K562 (cell line): ENCODE measurements around the gene CCDC137. TPM values are rescaled to one million over a fixed set of nuclear protein-coding genes. Genes with fewer than 3 reads are reported as not detected.
A peak's percentile ranks its signal among the peaks of the same experiment; 100 is the strongest.

Experiments used
- ATAC-seq: fragments of 200-7000 bp; cut with Tn5 transposase; 3 replicates; pipeline ENCODE4 v1.9.1; 2020; ENCODE audit warnings: moderate library complexity
- BruUV-seq: library from RNA; stranded (reverse); fragments of 400-500 nt; replicated peaks from 2 replicates; lab custom pipeline; 2021; lab: Mats Ljungman, UMichigan
- CTCF ChIA-PET: fragments of 300-600 bp; formaldehyde crosslinking; extraction: SDS; loops from one replicate; lab custom pipeline; 2021; ENCODE audit warnings: low intra/inter-chr PET ratio; lab: Yijun Ruan, JAX
- POLR2A ChIA-PET: fragments of 300-600, 350-650 bp; sonication (Branson Sonifier 250); formaldehyde crosslinking; extraction: SDS; loops from one replicate; lab custom pipeline; 2021; ENCODE audit warnings: antibody characterized with exemption, inconsistent platforms; lab: Yijun Ruan, JAX
- DNase-seq, 4 experiments: peaks; one replicate each; pipeline versions ENCODE4 v3.0.0 to v3.0.0-alpha.2; 2011 to 2018; ENCODE audit warnings: low spot score in 3 of 4, mixed read lengths in 3 of 4; ENCODE audit errors: extremely low read depth in 1 of 4
- FAIRE-seq: peaks from 2 replicates; lab custom pipeline; 2011; peaks lifted over from hg19 to GRCh38; lab: Jason Lieb, UNC
- H2AFZ ChIP-seq: 2 replicates; pipeline ENCODE4 v1.6.0; 2011; ENCODE audit warnings: low read depth, low read length, control low read depth, inconsistent platforms
- H3K27ac ChIP-seq: fragments of 200-600 bp; 3 replicates; pipeline ENCODE4 v1.8.0; 2011; ENCODE audit warnings: low read depth, mild to moderate bottlenecking, control low read depth, inconsistent platforms, low read length, moderate library complexity, mixed read lengths; ENCODE audit errors: extremely low read depth
- H3K27me3 ChIP-seq, 2 experiments: fragments of 300-600 bp in 1 of 2; 2 replicates in 1 of 2; 3 replicates in 1 of 2; pipeline versions ENCODE4 v1.6.0 to v1.8.0; 2011; ENCODE audit warnings: inconsistent platforms in 2 of 2, low read length in 2 of 2, mild to moderate bottlenecking in 1 of 2, mixed read lengths in 1 of 2, moderate library complexity in 1 of 2; ENCODE audit not compliant: control insufficient read depth in 2 of 2, insufficient read depth in 2 of 2
- H3K36me3 ChIP-seq: fragments of 300-600 bp; 3 replicates; pipeline ENCODE4 v1.8.0; 2011; ENCODE audit warnings: mild to moderate bottlenecking, low read length, inconsistent platforms; ENCODE audit not compliant: control insufficient read depth, insufficient read depth
- H3K4me1 ChIP-seq, 2 experiments: fragments of 200-600 bp in 1 of 2; replicated peaks in 1 of 2; 2 replicates in 1 of 2; 3 replicates in 1 of 2; pipeline versions ENCODE4 v1.5.1 to v1.8.0; 2011; ENCODE audit warnings: inconsistent platforms in 2 of 2, low read length in 2 of 2, mild to moderate bottlenecking in 1 of 2, mixed read lengths in 1 of 2, moderate library complexity in 1 of 2; ENCODE audit not compliant: control insufficient read depth in 2 of 2, insufficient read depth in 2 of 2
- H3K4me2 ChIP-seq: 2 replicates; pipeline ENCODE4 v1.6.1; 2011; ENCODE audit warnings: low read length, control low read depth, inconsistent platforms, mixed read lengths; ENCODE audit not compliant: insufficient read depth
- H3K4me3 ChIP-seq: fragments of 200-600 bp; sonication (generic), shearing (Covaris generic); 2 replicates; pipeline ENCODE4 v1.5.1; 2016; ENCODE audit warnings: control low read depth, inconsistent platforms
- H3K79me2 ChIP-seq: fragments of 200-600 bp; 3 replicates; pipeline ENCODE4 v1.8.0; 2011; ENCODE audit warnings: low read length, inconsistent platforms; ENCODE audit not compliant: control insufficient read depth, insufficient read depth
- H3K9ac ChIP-seq, 2 experiments: 2 replicates each; pipeline versions ENCODE4 v1.6.0 to v1.6.1; 2011; ENCODE audit warnings: low read depth in 2 of 2, low read length in 2 of 2, control low read depth in 1 of 2, inconsistent platforms in 1 of 2, mild to moderate bottlenecking in 1 of 2, mixed read lengths in 1 of 2; ENCODE audit not compliant: insufficient read depth in 1 of 2
- H3K9me1 ChIP-seq: one replicate; pipeline ENCODE4 v1.6.0; 2011; ENCODE audit warnings: inconsistent platforms, mild to moderate bottlenecking, low read length, moderate library complexity; ENCODE audit not compliant: control insufficient read depth, insufficient read depth
- H3K9me3 ChIP-seq: replicated peaks from 2 replicates; pipeline ENCODE4 v1.5.1; 2011; ENCODE audit warnings: low read depth, low read length, inconsistent platforms; ENCODE audit not compliant: control insufficient read depth, insufficient read depth
- H4K20me1 ChIP-seq: replicated peaks from 2 replicates; pipeline ENCODE4 v1.6.1; 2011; ENCODE audit warnings: low read length, inconsistent platforms, mixed read lengths; ENCODE audit not compliant: control insufficient read depth, insufficient read depth
- CHAMP1 ChIP-seq: fragments of 450-650 bp; IDR thresholded peaks from 2 replicates; pipeline ENCODE4 v1.6.1; 2016; ENCODE audit warnings: mild to moderate bottlenecking
- FOXA1 ChIP-seq: fragments of 450-650 bp; IDR thresholded peaks from 2 replicates; pipeline ENCODE4 v1.6.1; 2016; ENCODE audit warnings: mild to moderate bottlenecking, borderline replicate concordance
- FOXK1 ChIP-seq: sonication (generic); formaldehyde crosslinking; IDR thresholded peaks from 2 replicates; pipeline ENCODE4 v1.8.0; 2022; ENCODE audit warnings: missing genetic modification reagents, mild to moderate bottlenecking, borderline replicate concordance
- MEIS2 ChIP-seq: fragments of 450-650 bp; IDR thresholded peaks from 2 replicates; pipeline ENCODE4 v1.6.1; 2014; ENCODE audit warnings: mild to moderate bottlenecking; ENCODE audit not compliant: partially characterized antibody
- NRF1 ChIP-seq, 2 experiments: fragments of 450-650 bp; IDR thresholded peaks in 1 of 2; conservative IDR thresholded peaks in 1 of 2; 2 replicates each; pipeline ENCODE4 v1.6.1; 2014; ENCODE audit warnings: mild to moderate bottlenecking in 2 of 2
- PKNOX1 ChIP-seq: fragments of 450-650 bp; IDR thresholded peaks from 2 replicates; pipeline ENCODE4 v1.6.1; 2016
- RBFOX2 ChIP-seq: fragments of 200-400 bp; formaldehyde crosslinking; IDR thresholded peaks from 2 replicates; pipeline ENCODE4 v1.6.1; 2017; ENCODE audit warnings: low read depth, mild to moderate bottlenecking, low read length, moderate library complexity
- SRSF7 ChIP-seq: fragments of 200-400 bp; formaldehyde crosslinking; optimal IDR thresholded peaks from 2 replicates; pipeline ENCODE3; 2017; ENCODE audit warnings: mild to moderate bottlenecking, low read depth, low read length
- SUPT5H ChIP-seq: fragments of 450-650 bp; IDR thresholded peaks from 2 replicates; pipeline ENCODE4 v1.6.1; 2016
- XRCC3 ChIP-seq: fragments of 450-650 bp; IDR thresholded peaks from 2 replicates; pipeline ENCODE4 v1.6.1; 2017; ENCODE audit warnings: mild to moderate bottlenecking, moderate library complexity
- ZBTB8A ChIP-seq: fragments of 450-650 bp; IDR thresholded peaks from 2 replicates; pipeline ENCODE4 v1.6.1; 2018; ENCODE audit warnings: mild to moderate bottlenecking, moderate library complexity; ENCODE audit not compliant: partially characterized antibody
- ZSCAN29 ChIP-seq: fragments of 450-650 bp; IDR thresholded peaks from 2 replicates; pipeline ENCODE4 v1.6.1; 2017
- WGBS: fragments of 100-300 bp; shearing (Covaris generic); methylation state at CpG from one replicate; pipeline ENCODE4 v1.1.6; 2016; ENCODE audit warnings: low coverage, mixed read lengths; ENCODE audit not compliant: insufficient coverage; ENCODE audit errors: missing lambda C conversion rate; 5-methylcytosine and 5-hydroxymethylcytosine counted together
- in situ Hi-C: fragments of 300-500 bp; cut with MboI; formaldehyde crosslinking; loops from 4 replicates; pipeline ENCODE4 v1.15.0; 2018; ENCODE audit warnings: inconsistent platforms, mixed read lengths
- intact Hi-C: fragments of 100-400 bp; cut with micrococcal nuclease; formaldehyde crosslinking; loops from 2 replicates; pipeline ENCODE4 v1.14.2; 2022
- polyA plus RNA-seq, 8 experiments: library from polyadenylated mRNA; depleted of rRNA in 4 of 8; stranded (reverse) in 5 of 8; unstranded in 3 of 8; fragments of >200 nt; fragmentation: Nextera tagmentation in 2 of 8; fragmentation: Illumina TruSeq in 1 of 8; extraction: Ambion mirVana in 2 of 8; extraction: Trizol in 1 of 8; gene quantifications; 2 replicates each; pipeline versions ENCODE4 v1.2.1 to v1.2.3, GENCODE V29; 2011 to 2014; ENCODE audit warnings: inconsistent platforms in 1 of 8, missing spikeins in 1 of 8
- total RNA-seq, 7 experiments: library from RNA; depleted of rRNA in 6 of 7; stranded (reverse); fragments of >200 nt in 6 of 7; fragmentation: Illumina TruSeq in 2 of 7; extraction: Trizol in 2 of 7; gene quantifications; 2 replicates each; pipeline versions ENCODE4 v1.2.1 to v1.2.3, GENCODE V29; 2011 to 2021; ENCODE audit warnings: low replicate concordance in 1 of 7
- TF ChIP-seq, protein P1 (sequence below): sonication (generic); formaldehyde crosslinking; IDR thresholded peaks from 2 replicates; pipeline ENCODE4 v1.8.0; 2022; ENCODE audit warnings: missing genetic modification reagents, mild to moderate bottlenecking, moderate library complexity, borderline replicate concordance

The CCDC137 gene
- total and polyA plus RNA-seq, 9 of the 15 experiments (the other 6 are each of a cell fraction or from before 2014, with no cell fraction given) = 2.3 to 68.1 (median 38.3) TPM

DNA sequence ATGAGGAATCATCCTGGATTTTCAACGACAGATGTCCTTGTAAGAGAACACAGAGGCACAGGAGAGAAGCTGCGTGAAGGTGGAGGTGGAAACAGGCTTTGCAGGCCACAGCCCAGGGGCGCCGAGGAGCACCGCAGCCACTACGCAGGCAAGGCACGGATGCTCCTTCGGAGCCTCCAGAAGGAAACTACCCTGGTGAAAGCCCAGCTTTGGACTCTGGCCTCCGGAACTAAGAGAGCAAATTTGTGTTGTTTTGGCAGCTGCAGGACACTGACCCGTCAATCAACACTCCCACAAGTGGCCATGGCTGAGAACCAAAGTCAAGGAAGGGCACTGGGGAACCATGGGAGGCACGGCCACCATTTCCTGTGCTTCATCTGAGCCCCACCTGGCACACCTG lies 13.6 kb downstream of the CCDC137 start:
- POLR2A ChIA-PET = interaction anchor here (0.6 to 2.6 kb wide), 3 partner anchors 10 to 51 kb away, joined by 3 to 9 read pairs (median 3); partner anchors contain the start of gene CCDC137

More for the DNA sequence above, 13.6 kb downstream of the CCDC137 start:
- ATAC-seq (no peak), FAIRE-seq (no peak), DNase-seq (no peak)
- no peaks in the 10 kb centered on the region for H3K27me3 ChIP-seq
- 86% methylated on average over 11 of the region's 11 CpGs for WGBS
- CTCF ChIA-PET = no interaction called here
- intact Hi-C loops = no loop called here
- H3K36me3 ChIP-seq = peaks cover 16% of the 10 kb centered on the region; the same call in 1 of the 3 replicates
- H3K27ac ChIP-seq = no peak overlapping the region
- no peaks in the 10 kb centered on the region for H3K9me1 ChIP-seq
- no peak overlapping the region for H2AFZ ChIP-seq
- H4K20me1 ChIP-seq = peaks cover 2% of the 10 kb centered on the region; the same call in 1 of the 2 replicates
- H3K9ac ChIP-seq = peak overlapping the region in 1 of 2 experiments; percentile 82; a peak in 2 of 4 replicates
- no peak overlapping the region for H3K4me2 ChIP-seq
- peaks cover 34% of the 10 kb centered on the region for H3K79me2 ChIP-seq
- BruUV-seq = no TSS peak
- in situ Hi-C loops = no loop called here
- no peaks in the 10 kb centered on the region for H3K9me3 ChIP-seq
- peaks cover 8 to 44% of the 10 kb centered on the region in 2 experiments for H3K4me1 ChIP-seq
- no peak overlapping the region for H3K4me3 ChIP-seq
- TF ChIP-seq SRSF7 = no peak
- no peak for TF ChIP-seq NRF1 (conservative IDR thresholded peaks at IDR 0.05 in 1 of 2, IDR thresholded peaks at IDR 0.05 in 1 of 2)
- TF ChIP-seq PKNOX1 = peak; percentile 38; the same call in 1 of the 2 replicates
- no peak for TF ChIP-seq ZSCAN29
- no peak for TF ChIP-seq FOXK1 (CRISPR knock-in tag)
- TF ChIP-seq MEIS2 = peak; percentile 28
- 0 out of 2 replicates have a peak, but pooled peaks have one; percentile 20 for TF ChIP-seq RBFOX2
- TF ChIP-seq, protein P1, sequence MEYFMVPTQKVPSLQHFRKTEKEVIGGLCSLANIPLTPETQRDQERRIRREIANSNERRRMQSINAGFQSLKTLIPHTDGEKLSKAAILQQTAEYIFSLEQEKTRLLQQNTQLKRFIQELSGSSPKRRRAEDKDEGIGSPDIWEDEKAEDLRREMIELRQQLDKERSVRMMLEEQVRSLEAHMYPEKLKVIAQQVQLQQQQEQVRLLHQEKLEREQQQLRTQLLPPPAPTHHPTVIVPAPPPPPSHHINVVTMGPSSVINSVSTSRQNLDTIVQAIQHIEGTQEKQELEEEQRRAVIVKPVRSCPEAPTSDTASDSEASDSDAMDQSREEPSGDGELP (CRISPR knock-in tag) = no peak
- TF ChIP-seq SUPT5H = no peak
- TF ChIP-seq CHAMP1 = no peak
- no peak for TF ChIP-seq ZBTB8A
- no peak for TF ChIP-seq XRCC3
- no peak for TF ChIP-seq FOXA1
